ENCODE results near the gene RHBDL1. TPM values are rescaled to one million over a fixed set of nuclear protein-coding genes. Genes with fewer than 3 reads are reported as not detected.

RHBDL1 gene
- total and polyA plus RNA-seq, 10 of the 15 experiments (the other 5 are each of a cell fraction or from before 2014, with no cell fraction given), result 0.04 to 1.3 (median 0.65) TPM; not detected in 5

DNA sequence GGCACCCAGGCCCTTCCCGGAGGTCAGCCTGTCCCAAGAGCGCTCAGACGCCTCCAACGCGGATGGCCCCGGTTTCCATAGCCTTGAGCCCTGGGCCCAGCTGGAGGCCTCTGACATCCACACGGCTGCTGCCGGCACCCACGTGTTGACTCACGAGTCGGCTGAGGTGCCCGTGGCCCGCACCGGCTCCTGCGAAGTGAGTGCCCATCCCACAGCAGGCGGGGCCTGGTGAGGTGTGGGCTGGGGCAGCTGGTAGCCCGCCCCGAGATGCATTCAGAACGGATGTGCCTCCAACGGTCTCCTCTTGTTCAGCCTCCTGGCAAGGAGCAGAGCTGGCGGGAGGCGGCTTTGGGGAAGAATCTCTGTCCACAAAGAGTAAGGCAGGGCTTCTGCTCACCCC is 23.6 kb upstream of the RHBDL1 start:
- DNase-seq (ENCODE audit: low read depth, low spot score) (no peak), FAIRE-seq (no peak), ATAC-seq (no peak)
- ChIA-PET POLR2A (no interaction called here), RAD21 (ENCODE audit: unreplicated experiment) (no interaction called here), SMC1A (ENCODE audit: uncharacterized antibody, unreplicated experiment) (no interaction called here), CTCF (interaction anchor here (1.3 kb wide), 1 partner anchor 10 kb away, joined by 3 read pairs; no protein-coding TSS in a partner anchor)
- H3K4me3 ChIP-seq, result no peak overlapping the region
- BruUV-seq (replicated peaks), result no TSS peak
- no peaks in the 10 kb centered on the region for H4K20me1 ChIP-seq (ENCODE audit: control insufficient read depth, insufficient read depth)
- no peak overlapping the region for H2AFZ ChIP-seq (ENCODE audit: control insufficient read depth, low read depth, low read length)
- no peaks in the 10 kb centered on the region for H3K27me3 ChIP-seq (replicated peaks in 1 of 2; ENCODE audit: control insufficient read depth in 2 of 2, insufficient read depth in 2 of 2, low read length in 1 of 2)
- no peak overlapping the region for H3K4me2 ChIP-seq (ENCODE audit: control insufficient read depth, insufficient read depth)
- in situ Hi-C loops (cut with MboI), result no loop called here
- H3K4me1 ChIP-seq (ENCODE audit: control insufficient read depth, insufficient read depth, low read length), result peaks cover 9% of the 10 kb centered on the region
- H3K27ac ChIP-seq (ENCODE audit: control insufficient read depth, insufficient read depth), result no peak overlapping the region
- H3K9ac ChIP-seq (ENCODE audit: control insufficient read depth, insufficient read depth, low read length), result no peak overlapping the region
- intact Hi-C loops (cut with micrococcal nuclease; ENCODE audit: unreplicated experiment), result no loop called here
- H3K9me3 ChIP-seq (replicated peaks; ENCODE audit: control insufficient read depth, insufficient read depth, low read length), result no peaks in the 10 kb centered on the region
- WGBS (ENCODE audit: insufficient coverage, insufficient replicate concordance, low lambda C conversion rate, missing lambda C conversion rate), result 92% methylated on average over 13 of the region's 22 CpGs
- peaks cover 0 to 3% of the 10 kb centered on the region in 2 experiments; a peak in 2 of 4 replicates for H3K36me3 ChIP-seq (ENCODE audit: control insufficient read depth in 2 of 2, insufficient read depth in 2 of 2, low read length in 1 of 2)
- TF ChIP-seq ZNF622 (IDR thresholded peaks at IDR 0.05), result no peak
- TF ChIP-seq YY1 (IDR thresholded peaks at IDR 0.05; ENCODE audit: low read depth, low read length), result no peak
- TF ChIP-seq, protein P1, sequence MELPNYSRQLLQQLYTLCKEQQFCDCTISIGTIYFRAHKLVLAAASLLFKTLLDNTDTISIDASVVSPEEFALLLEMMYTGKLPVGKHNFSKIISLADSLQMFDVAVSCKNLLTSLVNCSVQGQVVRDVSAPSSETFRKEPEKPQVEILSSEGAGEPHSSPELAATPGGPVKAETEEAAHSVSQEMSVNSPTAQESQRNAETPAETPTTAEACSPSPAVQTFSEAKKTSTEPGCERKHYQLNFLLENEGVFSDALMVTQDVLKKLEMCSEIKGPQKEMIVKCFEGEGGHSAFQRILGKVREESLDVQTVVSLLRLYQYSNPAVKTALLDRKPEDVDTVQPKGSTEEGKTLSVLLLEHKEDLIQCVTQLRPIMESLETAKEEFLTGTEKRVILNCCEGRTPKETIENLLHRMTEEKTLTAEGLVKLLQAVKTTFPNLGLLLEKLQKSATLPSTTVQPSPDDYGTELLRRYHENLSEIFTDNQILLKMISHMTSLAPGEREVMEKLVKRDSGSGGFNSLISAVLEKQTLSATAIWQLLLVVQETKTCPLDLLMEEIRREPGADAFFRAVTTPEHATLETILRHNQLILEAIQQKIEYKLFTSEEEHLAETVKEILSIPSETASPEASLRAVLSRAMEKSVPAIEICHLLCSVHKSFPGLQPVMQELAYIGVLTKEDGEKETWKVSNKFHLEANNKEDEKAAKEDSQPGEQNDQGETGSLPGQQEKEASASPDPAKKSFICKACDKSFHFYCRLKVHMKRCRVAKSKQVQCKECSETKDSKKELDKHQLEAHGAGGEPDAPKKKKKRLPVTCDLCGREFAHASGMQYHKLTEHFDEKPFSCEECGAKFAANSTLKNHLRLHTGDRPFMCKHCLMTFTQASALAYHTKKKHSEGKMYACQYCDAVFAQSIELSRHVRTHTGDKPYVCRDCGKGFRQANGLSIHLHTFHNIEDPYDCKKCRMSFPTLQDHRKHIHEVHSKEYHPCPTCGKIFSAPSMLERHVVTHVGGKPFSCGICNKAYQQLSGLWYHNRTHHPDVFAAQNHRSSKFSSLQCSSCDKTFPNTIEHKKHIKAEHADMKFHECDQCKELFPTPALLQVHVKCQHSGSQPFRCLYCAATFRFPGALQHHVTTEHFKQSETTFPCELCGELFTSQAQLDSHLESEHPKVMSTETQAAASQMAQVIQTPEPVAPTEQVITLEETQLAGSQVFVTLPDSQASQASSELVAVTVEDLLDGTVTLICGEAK (IDR thresholded peaks at IDR 0.05; ENCODE audit: borderline replicate concordance), result no peak
- no peak for TF ChIP-seq SUPT20H (IDR thresholded peaks at IDR 0.05; ENCODE audit: borderline replicate concordance, control insufficient read depth, low read depth, low read length)
- TF ChIP-seq POLR2A (IDR thresholded peaks at IDR 0.05; ENCODE audit: low read depth, low read length), result no peak
- peaks cover 18% of the 10 kb centered on the region for H3K79me2 ChIP-seq (ENCODE audit: control insufficient read depth, insufficient read depth, low read length)
